CD4-positive, alpha-beta T cell treated with Interleukin-21 for 1 hour (primary cell): ENCODE measurements around the gene DNMT3A.

ENCODE experiments used
- DNase-seq: peaks from one replicate; pipeline ENCODE4 v3.0.0-alpha.2; 2020

DNMT3A gene

DNA sequence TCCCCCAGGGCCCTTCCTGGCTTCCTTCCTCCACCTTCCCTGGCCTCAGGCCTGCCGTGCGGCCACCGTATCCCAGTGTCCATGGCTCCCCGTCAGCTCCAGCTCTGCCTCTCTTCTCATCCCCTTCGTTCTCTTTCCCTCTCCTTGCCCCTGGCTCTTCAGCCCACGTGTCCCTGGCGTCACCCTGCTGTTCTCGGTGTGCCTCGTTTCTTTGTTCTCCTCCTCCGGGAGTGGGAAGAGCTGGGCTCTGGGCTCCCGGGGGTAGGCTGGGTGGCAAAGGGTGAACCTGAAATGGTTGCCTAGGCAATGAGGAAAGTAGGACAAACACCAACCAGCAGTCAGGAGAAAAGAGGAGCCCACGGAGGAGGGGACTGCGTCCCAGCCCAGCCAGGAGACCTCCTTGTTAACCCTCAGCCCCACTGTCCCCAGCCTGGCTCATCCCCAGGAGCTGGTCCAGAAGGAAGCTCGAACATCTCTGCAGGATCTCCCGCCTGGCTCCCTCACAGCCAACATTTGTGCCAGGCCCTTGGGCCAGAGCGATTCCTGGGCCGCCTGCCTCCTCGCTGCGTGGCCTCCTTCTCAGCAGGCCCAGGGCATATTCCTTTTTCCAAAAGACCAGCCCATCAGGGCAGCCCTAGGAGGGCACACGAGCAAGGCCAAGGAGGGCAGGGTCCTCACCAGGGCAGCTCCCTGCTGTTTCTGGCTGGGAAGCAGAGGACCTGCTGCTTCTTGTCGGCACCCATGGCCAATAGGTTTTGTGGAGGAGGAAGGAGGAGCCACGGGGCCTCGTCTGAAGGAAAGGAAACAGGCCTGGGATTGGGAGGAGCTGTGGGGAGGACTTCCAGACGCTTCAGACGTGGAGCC lies 30.9 kb upstream of the DNMT3A start:
- no peak for DNase-seq

DNA sequence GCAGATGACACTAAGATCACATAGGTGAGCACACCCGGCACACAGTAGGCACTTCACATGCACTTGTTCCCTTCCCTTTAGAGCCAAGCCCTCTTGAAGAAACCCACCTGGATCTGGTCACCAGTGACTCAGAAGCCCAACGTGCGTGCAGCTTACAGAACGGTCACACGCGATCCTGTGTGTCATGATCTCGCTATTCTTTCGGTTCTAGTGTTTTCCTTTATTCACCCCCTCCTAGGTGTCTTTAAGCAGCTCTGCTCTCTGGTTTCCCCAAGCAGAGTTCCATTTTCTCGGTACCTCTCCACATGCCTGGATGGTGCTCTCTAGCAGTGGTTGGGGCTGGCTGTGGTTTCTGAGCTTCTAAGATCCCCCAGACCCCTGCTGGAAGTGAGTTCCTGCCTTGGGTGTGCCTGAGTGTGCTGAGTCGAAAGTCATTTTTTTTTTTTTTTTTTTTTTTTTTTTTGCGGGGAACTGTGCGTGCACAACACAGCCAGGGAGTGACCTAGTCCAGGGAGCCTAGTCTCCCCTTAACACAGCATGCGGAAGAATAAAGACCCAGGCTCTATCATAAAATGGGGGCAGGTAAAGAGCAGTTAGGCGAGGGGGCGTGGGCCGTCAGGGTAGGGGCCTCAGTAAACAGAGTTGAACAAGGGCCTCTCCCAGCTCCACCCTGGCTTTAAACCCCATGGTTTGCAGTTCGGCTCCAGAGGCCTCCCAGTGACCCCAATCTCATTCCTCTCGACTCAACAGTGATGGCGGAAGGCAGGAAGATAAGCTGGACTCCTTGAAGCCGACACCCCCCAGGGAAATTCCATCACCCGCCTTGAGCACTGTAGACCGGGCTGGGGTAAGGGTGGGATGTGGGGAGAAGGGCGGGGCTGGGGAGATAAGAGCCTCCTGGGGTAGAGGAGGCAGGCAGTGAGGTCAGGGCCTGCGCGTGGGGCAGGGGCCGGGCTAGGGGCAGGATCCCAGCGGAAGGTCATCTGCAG lies 29.8 kb upstream of the DNMT3A start:
- no peak for DNase-seq

DNA sequence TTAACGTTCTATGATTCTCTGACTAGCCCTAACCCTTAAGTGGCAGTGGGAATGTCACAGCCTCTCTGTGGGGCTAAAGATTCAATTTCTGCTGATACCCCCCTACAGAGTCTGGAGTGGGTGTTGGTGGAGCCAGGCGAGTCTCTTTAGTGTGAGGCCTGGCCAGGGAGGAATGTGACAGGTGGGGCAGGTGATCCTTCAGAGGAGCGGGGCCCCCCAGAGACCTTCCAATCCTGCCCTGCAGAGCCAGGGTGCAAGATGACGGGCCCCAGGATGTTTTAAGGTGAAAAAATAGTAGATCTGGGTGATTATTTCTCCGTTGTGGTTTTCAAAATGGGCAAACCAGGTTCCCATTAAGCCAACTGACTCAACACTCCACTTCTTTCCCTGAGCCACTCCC lies 28.2 kb upstream of the DNMT3A start:
- no peak for DNase-seq

DNA sequence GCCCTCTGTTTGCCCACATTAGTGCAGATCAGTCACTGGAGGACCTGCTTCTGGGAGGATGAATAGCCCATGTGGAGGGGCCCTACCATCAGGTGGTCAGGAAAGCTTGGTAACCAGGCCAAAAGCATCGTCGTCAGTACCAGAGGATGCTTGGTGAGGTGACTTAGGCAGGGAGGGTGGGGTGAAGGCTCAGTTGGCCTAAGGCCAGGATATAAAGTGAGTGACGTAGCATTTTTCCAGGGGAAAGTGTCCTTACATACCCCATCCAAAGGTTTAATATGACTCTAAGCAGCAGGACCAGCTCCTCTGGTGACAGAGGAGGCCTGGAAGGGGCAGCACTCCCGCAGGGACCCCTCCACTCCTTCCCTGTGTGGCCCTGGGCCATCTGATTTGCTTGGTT lies 27.7 kb upstream of the DNMT3A start:
- no peak for DNase-seq

DNA sequence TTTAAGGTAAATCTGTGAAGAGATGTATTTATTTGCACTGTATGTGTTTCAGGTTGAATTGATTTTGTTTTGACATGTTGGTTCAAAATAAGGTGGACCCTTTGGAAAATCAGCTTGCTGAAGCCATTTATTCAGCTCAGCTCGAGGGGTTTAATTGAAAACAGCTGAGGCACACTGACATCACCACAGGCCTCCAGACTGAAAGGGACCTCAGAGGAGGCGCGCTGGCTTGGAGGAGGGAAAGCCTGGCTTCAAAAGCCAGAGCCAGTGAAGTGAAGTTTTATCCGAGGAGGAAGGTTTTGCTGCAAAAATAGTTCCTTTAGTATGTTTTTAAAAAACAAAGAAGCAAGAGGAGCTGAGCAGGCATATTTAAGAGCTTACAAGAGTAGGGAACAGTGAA lies 26.9 kb upstream of the DNMT3A start:
- no peak for DNase-seq

DNA sequence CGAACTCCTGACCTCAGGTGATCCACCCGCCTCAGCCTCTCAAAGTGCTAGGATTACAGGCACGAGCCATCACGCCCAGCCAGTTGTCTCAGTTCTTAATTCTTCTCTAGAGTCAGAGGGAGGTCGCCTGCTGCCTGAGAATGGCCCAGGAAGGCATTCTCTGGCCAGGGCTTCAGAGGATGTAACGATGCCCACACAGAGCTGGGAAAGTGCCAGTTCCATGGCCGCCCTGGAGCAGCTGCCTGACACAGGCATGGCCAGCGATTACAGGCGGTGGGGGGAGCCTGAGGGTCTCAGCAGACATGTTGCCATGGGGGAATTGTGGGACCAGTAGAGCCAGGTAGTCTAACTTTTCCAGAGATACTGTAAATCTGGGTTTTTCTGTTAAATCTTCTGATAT lies 25.6 kb upstream of the DNMT3A start:
- DNase-seq, result no peak

DNA sequence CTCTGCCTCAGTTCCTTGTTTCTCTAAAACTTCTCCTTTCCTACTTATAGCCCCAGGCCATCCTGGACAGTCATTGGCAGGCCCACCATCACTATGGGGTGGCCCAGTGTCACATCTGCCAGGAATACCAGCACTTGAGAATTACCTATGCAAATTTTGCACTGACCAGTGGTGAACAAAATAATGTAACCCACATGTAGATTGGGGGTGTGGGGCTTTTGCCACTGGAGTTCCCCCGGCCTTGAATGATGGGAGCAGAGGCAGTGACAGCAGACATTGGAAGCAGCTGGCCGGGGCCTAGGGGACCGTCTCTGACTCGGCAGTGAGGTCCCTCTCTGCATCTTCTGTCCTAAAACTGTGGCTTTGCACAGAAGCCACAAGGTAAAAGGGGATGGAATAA lies 24.9 kb upstream of the DNMT3A start:
- DNase-seq, result no peak

DNA sequence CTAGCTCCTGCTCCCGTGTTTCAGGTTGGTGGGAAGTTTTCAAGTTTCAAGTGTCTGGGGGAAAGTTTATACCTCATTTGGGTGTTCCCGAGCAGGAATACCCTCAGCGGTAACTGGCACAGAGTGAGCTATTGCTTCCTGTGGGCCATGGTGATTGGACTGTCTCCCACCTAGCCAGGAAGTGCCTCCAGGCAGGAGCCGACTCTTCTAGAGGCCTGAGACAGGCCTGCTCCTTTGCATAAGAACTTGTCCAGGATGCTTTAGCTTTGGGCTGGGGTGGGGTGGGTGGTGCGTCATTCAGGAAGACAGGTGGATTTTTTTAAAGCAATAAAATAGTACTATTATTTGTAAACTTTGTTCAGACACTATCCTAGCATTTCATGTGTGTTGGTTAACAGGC lies 23.5 kb upstream of the DNMT3A start:
- DNase-seq, result no peak

DNA sequence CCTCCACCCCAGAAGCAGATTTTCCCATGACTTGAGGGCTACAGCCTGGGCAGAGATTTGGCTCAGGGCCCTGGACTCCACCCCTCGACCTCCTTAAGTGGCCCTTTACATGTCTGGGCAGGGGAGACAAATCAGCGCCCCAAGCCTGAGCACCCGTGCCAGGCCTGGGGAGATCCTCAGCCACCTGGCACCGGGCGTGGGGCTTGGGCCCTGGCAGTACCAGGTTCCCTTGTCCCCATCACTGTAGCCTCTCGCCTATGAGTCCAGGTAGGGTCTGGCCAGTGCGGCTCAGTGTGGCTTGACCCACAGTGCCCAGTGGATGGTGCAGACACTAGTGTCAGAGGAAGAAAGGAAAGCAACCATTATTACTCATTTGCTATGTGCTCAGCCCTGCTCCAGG lies 22.0 kb upstream of the DNMT3A start:
- no peak for DNase-seq

DNA sequence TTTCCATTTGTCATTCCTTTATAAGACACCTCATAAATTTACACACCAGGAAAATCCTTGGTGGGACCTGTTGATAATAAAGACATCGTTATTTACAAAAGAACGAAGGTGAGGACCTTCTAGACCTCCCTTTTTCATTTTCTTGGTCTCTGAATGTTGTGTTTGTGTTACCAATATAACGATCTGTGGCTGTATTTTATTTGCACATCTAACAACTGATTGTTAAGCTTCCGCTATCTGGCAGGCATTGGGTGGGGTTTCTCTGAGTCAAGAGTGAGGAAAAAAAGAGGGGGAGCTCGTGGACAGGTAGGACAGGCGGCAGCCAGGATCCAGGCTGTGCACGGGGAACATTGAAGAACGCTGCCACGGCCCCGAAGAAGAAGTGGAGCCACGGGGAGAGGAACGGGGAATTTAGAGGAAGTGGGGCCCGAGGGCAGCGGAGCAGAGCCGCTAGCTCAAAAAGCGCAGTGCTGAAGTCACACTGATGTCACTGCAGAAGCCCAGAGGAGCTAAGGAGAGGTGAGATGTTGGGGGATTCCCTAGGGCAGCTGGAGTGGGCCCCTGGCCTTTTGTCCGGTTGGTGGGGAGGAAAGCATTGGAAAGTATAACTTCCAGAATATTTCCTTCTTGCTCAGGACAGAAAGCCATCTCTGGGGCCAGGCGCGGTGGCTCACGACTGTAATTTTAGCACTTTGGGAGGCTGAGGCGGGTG lies 20.9 kb upstream of the DNMT3A start:
- peak; percentile 76 for DNase-seq

DNA sequence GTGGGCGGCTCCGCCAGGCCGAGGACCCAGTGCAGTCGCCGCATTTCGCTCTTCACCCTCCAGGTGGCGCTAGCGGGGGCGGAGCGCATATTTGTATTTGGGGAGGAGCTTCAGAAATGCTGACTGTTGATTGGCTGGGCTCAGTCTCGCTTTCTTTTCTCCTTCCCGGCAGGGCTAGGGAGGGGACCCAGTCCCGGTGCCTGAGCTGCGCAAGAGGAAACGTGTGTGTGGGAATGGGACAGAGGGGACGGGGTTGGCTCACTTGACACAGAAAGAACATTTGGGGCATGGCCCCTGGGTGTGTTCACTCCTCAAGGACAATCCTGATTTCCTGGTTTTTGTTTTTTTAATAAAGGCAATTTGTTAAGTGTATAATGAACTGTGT lies 20.3 kb upstream of the DNMT3A start:
- DNase-seq, result peak; percentile 95

DNA sequence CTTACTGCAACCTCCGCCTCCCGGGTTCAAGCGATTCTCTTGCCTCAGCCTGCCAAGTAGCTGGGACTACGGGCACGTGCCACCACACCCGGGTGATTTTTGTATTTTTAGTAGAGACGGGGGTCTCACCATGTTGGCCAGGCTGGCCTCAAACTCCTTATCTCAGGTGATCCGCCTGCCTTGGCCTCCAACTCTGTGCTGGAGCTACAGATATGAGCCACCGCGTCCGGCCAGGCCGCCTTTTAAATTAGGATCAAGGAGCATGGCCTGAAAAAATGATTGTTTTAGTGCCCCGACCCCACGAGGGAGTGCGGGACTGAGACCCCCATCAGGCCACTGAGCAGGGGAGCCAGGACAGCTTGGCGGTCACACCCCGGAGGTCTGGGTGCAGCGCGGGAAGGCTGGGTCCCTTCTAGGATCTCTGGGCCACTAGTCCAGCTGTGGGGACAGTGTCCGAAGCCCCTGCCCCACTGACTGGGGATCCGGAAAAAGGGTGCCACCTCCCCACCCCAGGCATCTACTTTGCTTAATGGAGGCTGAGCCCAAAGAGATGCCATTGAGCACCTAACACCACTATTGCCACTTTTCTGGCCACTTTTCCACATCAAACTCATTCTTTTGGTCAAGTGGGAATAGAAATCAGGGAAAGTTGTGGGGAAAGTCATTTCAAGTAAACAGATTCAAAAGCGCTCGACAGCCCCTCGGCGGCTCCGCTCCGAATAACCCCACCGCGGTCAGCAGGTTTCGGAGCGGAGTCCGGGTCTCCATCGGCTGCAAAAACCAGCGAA lies 19.7 kb upstream of the DNMT3A start:
- DNase-seq, result no peak

DNA sequence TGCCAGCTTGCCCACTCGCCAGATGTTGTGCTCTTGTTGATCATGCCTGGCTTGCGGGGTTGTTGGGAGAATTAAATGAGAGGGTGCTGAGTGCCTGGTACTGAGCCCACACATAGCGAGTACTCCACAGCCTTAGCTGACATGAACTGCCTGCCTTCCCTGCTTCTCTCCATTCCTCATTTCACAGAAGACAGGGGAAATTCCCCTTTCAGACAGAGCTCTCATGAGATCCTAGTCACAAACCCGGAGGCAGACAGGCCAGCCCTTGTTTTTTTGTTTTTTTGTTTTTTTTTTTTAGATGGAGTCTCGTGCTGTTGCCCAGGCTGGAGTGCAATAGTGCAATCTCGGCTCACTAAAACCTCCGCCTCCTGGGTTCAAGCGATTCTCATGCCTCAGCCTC lies 17.1 kb upstream of the DNMT3A start:
- no peak for DNase-seq

DNA sequence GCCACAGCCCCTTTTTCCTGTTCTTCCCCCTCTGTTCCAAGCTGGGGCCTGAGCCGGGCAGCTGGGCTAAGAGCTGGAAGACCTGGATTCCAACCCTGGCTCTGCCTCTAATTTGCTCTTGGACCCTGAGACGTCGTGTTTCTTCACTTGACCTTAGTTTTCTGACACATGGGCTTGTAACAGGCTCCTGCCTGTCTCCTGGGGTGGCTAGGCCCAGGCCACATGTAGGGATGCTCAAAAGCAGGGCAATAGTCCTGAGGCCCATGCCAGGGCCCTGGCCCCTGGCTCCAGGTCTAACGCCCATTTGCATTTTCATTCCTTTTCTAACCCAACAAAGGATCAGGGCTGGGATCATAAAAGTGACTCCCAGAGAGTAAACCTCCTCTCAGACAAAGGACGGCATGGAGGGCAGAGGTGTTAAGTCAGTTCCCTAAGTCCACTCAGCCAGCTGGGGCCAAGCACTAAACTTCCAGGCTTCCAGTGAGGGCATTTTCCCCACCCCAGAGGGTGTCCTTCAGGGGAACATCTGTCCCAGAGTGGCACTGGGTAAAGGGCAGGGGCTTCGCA lies 16.6 kb upstream of the DNMT3A start:
- no peak for DNase-seq

DNA sequence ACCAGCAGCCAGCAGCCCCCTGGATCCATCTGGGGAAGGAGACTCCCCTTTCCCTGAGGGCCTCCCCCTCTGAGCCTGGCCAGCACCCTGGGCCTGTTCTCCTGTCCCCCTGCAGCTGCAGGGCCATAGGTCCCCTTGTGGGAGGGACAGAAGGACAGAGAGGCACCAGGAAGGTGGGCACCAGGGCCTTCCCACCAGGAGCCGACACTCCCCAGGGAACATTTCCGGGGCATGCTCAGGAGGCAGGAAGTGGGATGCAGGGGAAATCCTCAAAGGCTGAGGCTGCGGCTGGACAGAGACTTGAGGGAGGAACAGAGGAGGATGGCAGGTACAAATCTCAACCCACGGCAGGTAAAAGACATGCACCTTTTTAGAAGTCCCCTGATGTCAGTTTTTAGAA lies 14.4 kb upstream of the DNMT3A start:
- DNase-seq, result no peak

DNA sequence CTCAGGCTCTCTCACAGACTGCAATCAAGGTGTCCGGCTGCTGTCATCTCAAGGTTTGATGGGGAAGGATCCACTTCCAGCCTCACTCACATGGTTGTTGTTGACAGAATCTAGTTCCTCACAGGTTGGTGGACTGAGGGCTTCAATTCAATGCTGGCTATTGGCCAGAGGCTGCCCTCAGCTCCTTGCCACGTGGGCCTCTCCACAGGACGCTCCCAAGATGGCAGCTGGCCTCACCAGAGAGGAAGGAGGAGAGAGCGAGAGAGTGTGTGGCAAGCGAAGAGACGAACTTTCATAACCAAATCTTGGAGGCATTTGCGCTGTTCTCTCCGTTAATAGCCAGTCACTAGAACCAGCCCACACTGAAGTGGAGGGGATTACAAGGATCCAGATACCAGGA lies 13.5 kb upstream of the DNMT3A start:
- DNase-seq, result no peak

DNA sequence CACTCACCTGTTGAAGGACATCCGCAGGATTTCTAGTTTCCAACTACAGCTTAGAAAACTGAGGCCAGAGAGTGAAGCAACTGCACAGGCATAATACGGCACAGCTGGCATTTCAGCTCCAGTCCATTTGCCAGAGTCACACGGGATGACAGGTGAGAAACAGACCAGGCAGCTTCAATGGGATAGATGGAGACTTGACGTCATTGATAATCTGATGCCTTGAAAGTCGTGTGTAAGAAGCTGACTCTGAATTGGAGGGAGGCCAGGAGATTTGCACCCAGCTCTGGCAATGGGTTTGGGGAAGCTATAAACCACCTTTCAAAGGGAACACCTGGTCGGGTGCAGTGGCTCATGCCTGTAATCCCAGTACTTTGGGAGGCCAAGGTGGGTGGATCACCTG lies 12.4 kb upstream of the DNMT3A start:
- DNase-seq, result no peak

DNA sequence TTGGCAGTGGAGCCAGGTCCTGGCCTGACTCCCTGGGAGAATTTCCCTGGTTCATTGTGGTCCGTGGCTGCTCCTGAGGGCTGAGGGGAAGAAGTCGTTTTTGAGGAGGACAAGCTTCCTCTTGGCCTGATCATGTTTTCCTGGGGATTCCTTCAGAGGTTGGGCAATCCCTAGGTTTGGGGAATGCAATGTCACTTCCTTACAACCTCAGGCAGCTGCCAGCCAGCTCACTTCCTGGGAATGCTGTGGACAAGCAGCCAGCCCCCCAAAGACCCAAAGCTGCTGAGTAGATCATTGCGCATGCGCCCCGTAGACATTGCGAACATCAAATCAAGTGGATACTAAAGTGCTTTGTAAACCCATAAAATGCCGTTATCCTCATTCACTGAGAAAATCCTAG lies 7.7 kb upstream of the DNMT3A start:
- DNase-seq, result no peak

DNA sequence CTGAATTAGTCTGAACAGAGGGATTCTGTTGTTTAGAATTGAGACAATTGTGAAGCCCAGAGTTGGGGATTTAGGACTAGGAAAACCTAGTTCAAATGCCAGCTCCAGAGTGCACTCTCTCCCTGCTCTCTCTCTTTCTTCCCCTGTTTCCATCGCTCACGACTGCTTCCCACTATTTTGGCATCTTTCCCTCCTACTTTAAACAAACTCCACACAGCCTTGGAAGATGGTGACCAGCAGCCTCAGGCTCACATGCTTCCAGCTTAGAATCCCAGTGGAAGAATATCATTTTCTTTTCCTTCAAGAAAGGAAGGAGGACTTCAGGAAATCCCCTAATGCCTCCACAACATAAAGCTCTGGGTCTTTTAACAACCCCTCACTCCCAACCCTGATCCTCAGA lies 6.1 kb upstream of the DNMT3A start:
- DNase-seq, result no peak

DNA sequence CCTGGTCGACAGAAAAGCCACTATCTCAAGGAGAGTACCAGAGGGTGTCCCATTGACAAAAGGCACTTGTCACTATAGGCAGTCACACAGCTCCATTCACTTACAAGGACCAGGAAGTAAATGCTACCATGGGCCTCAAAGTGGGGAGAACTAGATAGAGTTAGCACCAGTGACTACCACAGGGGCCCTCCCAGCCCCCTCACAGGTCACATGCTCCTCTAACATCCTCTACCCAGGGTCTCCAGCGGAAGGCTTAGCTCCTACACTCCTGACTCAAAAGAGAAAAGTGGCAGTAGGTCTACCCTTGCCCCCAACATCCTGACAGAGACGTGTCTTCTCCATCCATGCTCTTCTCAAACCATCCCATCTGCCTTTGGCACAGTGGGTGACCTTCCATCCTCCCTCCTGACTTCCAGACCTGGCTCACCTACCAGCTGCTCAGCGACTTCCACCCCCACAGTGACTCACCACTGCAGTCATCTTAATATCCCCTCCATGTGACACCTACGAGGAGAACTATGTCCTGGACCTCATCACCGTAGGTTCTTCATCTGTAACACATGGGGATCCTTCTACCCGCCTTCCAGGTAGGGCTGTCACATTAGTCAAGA lies 5.6 kb upstream of the DNMT3A start:
- no peak for DNase-seq

DNA sequence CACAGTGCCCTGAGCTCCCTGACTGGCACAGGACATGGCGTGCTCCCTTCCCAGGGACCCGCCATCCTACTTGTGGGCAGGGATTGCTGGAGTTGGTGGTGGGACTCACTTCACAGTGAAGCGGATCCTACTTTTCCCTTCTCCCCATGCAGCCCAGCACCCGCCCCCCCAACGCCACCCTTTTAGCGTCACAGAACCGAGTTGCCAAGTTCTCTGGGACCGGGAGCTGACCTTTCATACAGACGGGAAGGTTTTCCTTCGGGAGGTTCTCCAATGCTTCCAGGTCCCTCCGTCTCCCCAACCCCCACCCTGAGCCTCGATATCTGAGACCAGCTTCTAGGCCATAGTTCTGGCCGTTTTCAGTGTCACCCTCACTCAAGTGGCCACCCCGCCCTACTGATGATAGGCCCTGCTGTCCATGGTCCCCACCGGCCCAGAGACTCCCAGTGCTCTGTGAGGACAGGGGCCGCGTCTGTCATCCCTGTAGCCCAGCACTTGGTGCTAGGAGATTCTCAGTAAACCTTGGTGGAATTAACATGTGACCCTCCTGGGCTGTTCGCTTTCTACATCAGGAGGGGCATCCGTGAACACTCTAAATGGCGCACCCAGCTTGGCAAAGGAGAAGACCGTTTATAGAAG lies 1.6 kb upstream of the DNMT3A start:
- DNase-seq, result no peak
